ENCODE results near the gene NPY1R.

Gene NPY1R

DNA sequence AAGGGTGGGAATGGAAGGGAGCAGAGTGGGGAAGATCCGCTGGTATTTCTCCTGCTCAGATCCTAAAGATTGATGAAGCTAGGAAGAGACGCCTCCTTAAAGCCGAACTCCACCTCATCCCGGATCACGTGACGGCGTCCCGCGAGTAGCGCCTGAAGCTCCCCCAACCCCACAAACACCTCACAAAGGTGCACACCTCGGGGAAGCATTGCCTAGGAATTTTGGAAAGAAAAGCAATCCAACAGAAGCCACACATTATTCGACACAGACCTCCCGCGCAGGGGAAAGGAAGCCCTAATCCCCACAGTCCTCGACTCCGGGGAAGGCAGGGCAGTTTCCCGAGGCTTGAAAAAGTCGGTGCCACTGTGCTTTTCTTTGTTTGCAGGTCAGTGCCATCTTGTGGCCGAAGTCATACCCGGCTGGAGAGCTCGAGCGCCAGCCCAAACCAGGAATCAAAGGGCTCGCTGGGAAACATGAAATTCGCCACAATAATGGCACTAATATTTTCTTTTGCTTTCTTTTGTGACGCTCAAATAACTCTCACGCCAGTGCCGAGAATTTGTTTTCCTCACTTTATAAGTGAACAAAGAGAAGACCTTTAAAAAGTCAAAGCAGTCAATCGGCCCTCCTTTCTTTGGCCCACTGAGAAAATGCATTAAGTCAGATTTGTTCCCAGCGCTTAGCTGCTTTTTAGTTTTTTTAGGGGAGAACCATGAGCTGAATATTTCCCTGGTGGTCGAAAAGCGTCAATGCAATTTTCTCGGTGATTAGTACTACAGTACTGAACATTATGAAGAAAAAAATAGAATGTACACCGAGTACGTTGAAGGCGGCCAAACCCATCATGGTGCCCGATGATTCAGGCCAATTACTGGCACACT, at the start of gene NPY1R:
TSS of gene NPY1R (minus strand) at position 71 of the 881 bp plus-strand sequence. CDS start 6,042 bp downstream, outside the sequence.
- DNase-seq = peak; percentile 38

DNA sequence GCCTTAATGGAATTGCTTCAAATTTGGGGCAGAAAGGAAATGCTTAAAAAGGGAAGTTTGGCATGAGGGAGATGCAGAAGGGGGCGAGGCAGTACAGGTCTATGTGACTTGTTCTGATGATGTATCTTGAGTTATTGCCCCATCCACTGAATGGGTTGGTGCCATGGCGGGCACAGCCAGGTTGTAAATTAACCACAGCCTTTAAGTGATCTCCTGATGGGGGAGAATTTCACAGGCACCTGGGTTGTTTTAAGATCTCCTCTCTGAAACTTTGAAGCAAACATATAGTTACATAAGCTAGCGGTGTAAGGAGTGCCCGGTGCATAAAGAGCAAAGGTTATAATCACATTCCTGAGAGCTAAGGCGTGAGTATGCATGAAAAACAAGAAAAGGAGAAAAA, 48.3 kb upstream of the NPY1R start:
- DNase-seq = no peak

DNA sequence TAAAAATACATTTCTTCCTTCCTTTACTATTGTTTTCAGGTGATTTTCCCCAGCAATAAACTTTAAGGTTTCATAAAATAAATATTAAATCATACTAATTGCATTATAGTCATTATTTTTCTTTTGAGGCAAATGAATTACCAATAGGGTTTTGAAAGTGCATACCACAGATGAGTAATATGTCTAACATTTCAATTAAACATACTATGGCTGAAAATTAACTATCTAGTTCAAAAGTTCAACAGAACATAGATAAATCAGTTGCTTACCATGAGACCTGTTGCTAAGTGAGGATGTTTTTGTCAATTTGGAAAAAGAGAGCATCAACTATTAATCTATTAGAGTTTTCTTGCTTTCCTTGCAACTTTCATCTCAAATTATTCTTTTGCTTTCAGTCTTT, 46.3 kb upstream of the NPY1R start:
- DNase-seq = no peak

DNA sequence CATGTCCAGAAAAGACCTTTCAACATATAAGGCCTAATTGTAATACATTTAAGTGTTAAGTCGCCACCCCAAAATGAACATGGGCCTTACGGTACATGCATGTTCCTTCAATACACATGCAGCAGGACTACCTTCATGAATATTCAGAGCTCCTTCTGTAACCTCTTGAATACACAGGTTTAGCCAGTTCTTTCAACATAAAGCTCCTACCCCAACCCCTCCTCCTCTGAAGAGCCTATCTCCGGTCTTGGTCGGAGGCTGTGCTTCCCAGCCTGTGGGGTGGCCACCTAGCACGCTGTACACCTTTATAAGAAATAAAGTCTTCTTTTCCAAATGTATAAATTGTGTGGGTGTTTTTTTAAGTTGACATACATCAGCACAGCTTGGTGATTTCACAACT, 39.6 kb upstream of the NPY1R start:
- no peak for DNase-seq

DNA sequence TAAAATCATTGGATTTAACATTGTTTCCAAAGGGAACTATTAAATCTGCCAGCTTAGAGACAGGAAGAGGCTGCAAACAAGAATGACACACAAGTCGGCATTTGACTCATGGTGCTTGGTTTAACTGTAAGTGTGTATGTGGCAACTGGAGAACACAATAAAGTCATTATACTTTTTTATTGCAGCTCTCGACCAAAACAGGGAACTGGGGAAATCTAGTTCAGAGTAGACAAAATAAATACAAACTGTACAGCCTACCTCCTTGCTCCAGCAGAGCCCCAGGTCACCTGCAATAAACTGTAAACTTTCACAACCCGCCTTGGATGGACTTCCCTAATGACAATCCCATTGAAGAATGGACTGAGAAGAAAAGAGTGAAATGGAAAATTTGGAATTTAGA, 35.3 kb upstream of the NPY1R start:
- no peak for DNase-seq

DNA sequence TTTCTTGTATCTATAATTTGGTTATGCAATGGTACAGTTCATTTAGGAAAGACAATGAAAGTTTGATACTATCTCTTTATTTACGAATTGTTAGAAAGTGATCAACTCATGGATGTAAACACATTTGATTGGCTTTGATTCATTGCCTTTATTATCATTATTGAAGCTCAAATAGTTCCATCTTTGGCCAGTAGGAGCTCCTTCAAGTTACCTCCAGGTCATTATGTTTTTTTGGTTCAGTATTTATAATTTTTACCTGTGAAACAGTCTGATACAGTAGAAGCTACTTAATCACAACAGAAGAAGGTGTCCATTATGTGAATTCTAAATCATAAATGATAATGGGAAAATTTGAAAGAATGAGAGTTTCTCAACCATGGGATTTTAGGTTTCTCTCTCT, 23.7 kb upstream of the NPY1R start:
- no peak for DNase-seq

GRCh38 chr4:163353054-163353453, 20.7 kb upstream of the NPY1R start:
- no peak for DNase-seq

GRCh38 chr4:163350672-163351071, 18.3 kb upstream of the NPY1R start:
- no peak for DNase-seq

GRCh38 chr4:163344147-163345125, 12.0 kb upstream of the NPY1R start:
- DNase-seq = no peak

DNA sequence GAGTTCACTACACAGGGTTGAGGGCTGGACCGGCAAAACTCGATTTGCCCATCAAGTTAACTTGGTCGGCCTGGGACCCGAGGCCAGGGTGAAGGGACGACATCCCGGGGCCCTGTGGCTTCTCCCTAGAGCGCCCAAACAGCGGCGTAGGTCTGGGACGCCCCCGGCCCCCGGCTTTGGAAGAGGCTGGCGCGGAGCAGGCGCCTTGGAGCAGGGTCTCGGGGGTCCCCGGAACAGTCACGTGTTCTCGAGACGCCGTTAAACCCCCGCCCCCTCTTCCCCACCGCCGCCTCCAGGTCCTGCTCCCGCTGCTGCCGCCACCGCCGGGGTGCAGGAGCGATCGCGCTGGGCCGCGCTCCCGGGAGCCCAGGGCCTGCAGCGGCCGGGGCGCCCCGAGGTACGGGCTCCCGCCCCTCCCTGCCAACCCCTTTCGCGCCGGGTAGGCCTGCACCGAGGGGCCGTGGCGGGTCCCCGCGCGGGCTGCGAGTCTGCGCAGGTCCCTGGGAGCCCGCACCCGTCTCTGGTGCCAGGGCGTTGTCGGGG, 11.3 kb upstream of the NPY1R start, which contains the start of gene NPY5R:
TSS of gene NPY5R (plus strand) at position 289 of the 543 bp plus-strand sequence. CDS start 6,382 bp downstream, outside the sequence.
- DNase-seq = no peak

DNA sequence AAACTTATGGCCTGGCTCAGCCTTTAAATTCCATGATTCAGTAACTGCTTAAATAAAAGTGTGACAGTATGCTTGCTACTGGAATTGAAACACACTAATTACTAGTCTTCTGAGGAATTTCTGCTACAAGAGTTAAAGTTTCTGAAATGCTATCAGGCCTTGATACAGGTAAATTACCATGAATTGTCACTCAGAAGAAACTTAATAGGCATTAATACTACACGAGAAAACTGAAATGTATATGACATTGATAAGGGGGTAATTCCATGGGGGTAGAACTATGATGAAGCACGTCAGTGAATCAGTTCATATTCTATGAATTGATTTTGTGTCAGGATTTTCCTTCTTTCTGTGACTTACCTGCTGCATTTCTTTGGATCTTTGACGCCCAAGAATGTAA, 3.0 kb upstream of the NPY1R start:
- no peak for DNase-seq

DNA sequence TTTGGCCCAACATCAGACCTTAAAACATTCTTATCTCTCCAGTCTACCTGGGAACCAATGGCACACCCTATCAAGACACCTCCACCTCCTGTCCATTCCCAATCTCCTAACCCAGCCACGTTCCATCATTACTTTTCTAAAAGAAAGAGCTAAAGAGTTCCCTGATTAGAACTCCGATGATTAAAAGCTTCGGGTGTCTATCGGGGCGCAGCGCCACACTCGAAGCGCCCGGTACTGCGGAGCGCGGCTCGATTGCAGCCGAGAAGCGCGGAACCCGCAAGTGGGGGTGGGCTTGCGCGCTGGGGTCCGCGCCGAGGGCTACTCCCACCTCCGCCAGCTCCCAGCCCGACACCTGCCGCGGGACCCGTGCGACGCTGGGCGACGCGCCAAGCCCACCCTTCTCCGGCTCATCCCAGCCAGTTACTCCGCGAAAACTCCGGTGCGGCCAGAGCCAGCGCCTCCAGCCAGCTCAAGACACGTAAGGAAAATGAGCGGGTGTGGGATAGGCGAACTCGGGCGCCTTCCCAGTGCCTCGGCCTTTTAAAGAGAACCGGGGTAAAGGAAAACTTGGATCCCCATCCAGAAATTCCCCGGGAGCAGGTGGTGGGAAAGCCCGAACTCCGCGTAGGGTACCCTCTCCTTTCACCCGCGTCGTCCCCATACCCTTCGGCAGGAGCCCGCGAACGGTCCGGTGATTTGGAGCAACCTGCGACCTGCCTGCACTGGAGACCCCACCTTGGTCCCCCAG, 593 bp downstream of the NPY1R start:
- DNase-seq = no peak

GRCh38 chr4:163330916-163331628, 1.3 kb downstream of the NPY1R start:
- no peak for DNase-seq

- no peak for DNase-seq
Observed at GRCh38 chr4:163317110-163317509, 15.3 kb downstream of the NPY1R start.

DNA sequence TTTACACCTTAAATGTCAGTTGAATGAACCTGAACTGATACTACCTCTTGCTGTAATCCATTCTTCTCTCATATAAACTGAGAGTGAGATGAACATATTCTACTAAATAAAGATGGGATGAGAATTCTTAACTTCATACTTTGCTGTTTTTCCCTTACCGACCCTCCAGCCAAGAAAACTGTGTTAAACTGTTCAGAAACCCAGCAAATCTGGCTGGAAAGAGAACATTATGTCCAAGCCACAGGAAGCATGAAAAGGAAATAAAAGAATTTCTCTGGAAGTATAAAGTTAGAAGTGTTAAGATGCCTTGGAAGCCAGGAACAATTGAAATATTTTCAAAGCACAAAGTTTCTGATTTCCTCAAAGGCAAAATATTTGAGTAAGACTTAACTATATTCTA, 22.9 kb downstream of the NPY1R start:
- no peak for DNase-seq

- DNase-seq = no peak
Observed at GRCh38 chr4:163303069-163303468, 29.3 kb downstream of the NPY1R start.

DNA sequence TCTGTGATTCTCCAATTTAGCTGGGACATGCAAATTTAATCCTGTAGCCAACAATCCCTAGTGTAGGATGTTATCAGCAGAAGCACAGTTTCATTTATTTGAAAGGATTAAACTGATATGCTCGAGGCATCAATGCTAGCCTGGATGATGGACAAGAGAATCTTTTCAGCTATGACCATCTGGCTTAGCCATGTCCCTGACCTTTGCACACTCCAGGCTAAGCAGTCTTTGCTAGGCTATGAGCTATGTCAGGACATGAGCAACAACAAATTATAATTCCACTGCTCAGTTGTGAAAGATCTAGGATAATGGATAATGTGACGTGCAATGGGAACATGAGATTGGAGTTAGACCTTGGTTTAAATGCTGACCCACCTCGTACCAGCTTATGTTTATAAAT, 32.0 kb downstream of the NPY1R start:
- no peak for DNase-seq

GRCh38 chr4:163295138-163295537, 37.3 kb downstream of the NPY1R start:
- no peak for DNase-seq

DNA sequence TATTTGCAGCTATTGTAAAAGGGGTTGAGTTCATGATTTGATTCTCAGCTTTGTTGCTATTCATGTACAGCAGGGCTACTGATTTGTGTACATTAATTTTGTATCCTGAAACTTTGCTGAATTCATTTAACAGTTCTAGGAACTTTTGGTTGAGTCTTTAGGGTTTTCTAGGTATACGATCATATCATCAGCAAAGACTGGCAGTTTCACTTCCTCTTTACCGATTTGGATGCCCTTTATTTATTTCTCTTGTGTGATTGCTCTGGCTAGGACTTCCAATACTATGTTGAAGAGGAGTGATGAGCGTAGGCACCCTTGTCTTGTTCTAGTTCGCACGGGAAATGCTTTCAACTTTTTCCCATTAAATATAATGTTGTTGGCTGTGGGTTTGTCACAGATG, 48.1 kb downstream of the NPY1R start:
- DNase-seq = no peak

DNA sequence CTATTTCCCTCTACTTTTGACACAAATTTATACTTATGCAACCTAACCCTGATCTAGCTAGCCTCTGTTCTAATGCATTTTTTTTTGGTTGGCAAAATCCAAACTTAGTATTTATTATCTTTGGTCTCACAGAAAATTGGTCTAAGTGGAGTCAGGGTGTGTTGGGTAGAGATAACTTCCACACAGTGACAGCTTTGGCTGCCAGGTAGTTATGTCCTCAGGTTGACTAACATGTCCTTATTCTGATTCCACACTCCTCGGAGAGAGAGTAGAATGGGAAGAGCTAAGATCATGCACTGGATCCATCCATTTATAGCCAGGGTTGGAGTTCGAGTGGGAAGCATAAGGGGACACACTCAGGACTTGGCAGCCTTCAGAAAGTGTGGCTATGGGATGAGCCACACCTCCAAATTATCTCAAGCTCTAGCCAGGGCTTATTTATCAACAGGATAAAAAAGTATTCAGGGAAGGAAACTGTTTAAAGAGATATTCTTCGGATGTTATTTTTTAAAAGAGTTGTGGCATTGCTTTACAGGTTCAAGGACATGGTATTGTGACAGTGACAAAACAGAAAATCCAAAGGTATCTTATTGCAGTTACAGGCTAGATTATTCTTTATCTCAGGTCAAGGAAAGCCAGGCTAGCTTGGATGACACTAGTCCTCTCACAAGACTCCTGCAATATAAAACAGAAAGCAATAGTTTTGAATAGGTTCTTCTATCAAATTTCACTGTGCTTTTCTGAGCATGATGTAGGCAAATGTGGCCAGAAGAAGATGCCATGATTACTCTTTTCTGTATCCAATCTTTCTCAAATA, 51.5 kb downstream of the NPY1R start:
- no peak for DNase-seq

DNA sequence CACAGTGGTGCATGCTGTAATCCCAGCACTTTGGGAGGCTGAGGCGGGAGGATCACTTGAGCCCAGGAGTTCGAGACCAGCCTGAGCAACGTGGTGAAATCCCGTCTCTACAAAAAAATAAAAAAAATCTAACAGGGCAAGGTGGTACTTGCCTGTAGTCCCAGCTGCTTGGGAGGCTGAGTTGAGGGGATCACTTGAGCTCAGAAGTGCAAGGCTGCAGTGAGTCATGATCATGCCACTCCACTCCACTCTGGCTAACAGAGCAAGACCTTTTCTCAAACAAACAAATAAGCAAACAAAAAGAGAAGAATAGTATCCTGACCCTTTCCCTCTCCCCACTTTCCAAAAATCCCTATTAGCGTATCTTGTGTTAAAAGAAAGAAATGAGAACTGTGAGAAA, 52.7 kb downstream of the NPY1R start:
- DNase-seq = no peak

Data from NCI-H748 treated with DMSO at 0.1 percent for 48 hours (cell line).